Measurements from ENCODE around the gene KRTAP6-1. TPM values are rescaled to one million over a fixed set of nuclear protein-coding genes. Genes with fewer than 3 reads are reported as not detected.

Gene KRTAP6-1
- total RNA-seq, 2 donors from 2014 or later, result not detected

DNA sequence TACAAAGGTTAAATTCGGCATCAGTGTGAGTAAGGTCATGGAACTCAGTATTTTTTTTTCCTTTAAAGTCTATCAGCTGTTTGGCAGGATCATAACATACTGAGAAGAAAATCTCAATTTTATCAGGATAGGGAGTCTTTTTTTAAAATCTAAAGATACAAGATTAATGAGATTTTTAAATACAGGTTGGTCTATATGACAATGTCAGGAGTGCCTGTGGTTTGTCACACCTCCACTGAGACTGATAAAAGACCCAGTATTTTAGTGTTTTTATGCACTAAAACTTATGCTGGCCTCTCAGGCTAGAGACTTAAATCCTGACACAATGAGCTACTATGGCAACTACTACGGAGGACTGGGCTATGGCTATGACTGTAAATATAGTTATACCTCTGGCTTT is 28.8 kb upstream of the KRTAP6-1 start, which contains the start of gene KRTAP20-3:
KRTAP20-3 (plus strand) TSS at position 301 of the 400 bp plus-strand sequence.
- Mint-ChIP-seq H3K4me1 (no peaks in the 10 kb centered on the region), H3K4me3 (no peak within 1 kb of the TSS), H3K27me3 (ENCODE audit: insufficient read depth) (peaks cover 1% of the 10 kb centered on the region), H3K36me3 (ENCODE audit: low read depth) (no peaks in the 10 kb centered on the region), H3K9me3 (peaks cover 48% of the 10 kb centered on the region), H3K27ac (no peak within 1 kb of the TSS)
- no peak within 1 kb of the TSS for H3K9ac ChIP-seq (ENCODE audit: extremely low read depth, low read length, poor library complexity, severe bottlenecking)
- no peaks in the 10 kb centered on the region for H3K4me1 ChIP-seq (ENCODE audit: control insufficient read depth, insufficient read depth, low read length)
- no peaks in the 10 kb centered on the region for H3K9me3 ChIP-seq (ENCODE audit: control insufficient read depth, low read length)
- WGBS, 2 experiments (ENCODE audit: insufficient coverage in 1 of 2, insufficient read length in 1 of 2), result 98% methylated on average over 2 of the region's 2 CpGs; no CpG with 5 or more reads in 1 of the 2 experiments
- H3K27me3 ChIP-seq (ENCODE audit: control insufficient read depth, insufficient read depth, low read length, poor library complexity, severe bottlenecking), result no peaks in the 10 kb centered on the region
- no peak for DNase-seq
- no peak within 1 kb of the TSS for H3K4me3 ChIP-seq (ENCODE audit: low read length)
- no peaks in the 10 kb centered on the region for H3K36me3 ChIP-seq (ENCODE audit: control insufficient read depth, insufficient read depth, low read length)
- TF ChIP-seq, protein P1, sequence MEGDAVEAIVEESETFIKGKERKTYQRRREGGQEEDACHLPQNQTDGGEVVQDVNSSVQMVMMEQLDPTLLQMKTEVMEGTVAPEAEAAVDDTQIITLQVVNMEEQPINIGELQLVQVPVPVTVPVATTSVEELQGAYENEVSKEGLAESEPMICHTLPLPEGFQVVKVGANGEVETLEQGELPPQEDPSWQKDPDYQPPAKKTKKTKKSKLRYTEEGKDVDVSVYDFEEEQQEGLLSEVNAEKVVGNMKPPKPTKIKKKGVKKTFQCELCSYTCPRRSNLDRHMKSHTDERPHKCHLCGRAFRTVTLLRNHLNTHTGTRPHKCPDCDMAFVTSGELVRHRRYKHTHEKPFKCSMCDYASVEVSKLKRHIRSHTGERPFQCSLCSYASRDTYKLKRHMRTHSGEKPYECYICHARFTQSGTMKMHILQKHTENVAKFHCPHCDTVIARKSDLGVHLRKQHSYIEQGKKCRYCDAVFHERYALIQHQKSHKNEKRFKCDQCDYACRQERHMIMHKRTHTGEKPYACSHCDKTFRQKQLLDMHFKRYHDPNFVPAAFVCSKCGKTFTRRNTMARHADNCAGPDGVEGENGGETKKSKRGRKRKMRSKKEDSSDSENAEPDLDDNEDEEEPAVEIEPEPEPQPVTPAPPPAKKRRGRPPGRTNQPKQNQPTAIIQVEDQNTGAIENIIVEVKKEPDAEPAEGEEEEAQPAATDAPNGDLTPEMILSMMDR (conservative IDR thresholded peaks at IDR 0.05), result no peak
- H3K27ac ChIP-seq (ENCODE audit: low read depth, low read length), result no peak within 1 kb of the TSS

- no peak for DNase-seq
- H3K27ac Mint-ChIP-seq, result no peak overlapping the region
- no peaks in the 10 kb centered on the region for H3K4me1 ChIP-seq (ENCODE audit: control insufficient read depth, insufficient read depth, low read length)
- H3K36me3 Mint-ChIP-seq (ENCODE audit: low read depth), result no peaks in the 10 kb centered on the region
- TF ChIP-seq, protein P1 (conservative IDR thresholded peaks at IDR 0.05), result no peak
- no peak overlapping the region for H3K4me3 Mint-ChIP-seq
- no peak overlapping the region for H3K27ac ChIP-seq (ENCODE audit: low read depth, low read length)
- peaks cover 36% of the 10 kb centered on the region for H3K9me3 Mint-ChIP-seq
- 58 to 92% methylated on average over 2 of the region's 3 CpGs for WGBS, 2 experiments (ENCODE audit: insufficient coverage in 1 of 2, insufficient read length in 1 of 2)
- no peaks in the 10 kb centered on the region for H3K27me3 ChIP-seq (ENCODE audit: control insufficient read depth, insufficient read depth, low read length, poor library complexity, severe bottlenecking)
- no peak overlapping the region for H3K9ac ChIP-seq (ENCODE audit: extremely low read depth, low read length, poor library complexity, severe bottlenecking)
- no peaks in the 10 kb centered on the region for H3K9me3 ChIP-seq (ENCODE audit: control insufficient read depth, low read length)
- H3K4me1 Mint-ChIP-seq, result no peaks in the 10 kb centered on the region
- H3K4me3 ChIP-seq (ENCODE audit: low read length), result no peak overlapping the region
- peaks cover 1% of the 10 kb centered on the region for H3K27me3 Mint-ChIP-seq (ENCODE audit: insufficient read depth)
- no peaks in the 10 kb centered on the region for H3K36me3 ChIP-seq (ENCODE audit: control insufficient read depth, insufficient read depth, low read length)
Observed at GRCh38 chr21:30638686-30639085, 25.0 kb upstream of the KRTAP6-1 start.

DNA sequence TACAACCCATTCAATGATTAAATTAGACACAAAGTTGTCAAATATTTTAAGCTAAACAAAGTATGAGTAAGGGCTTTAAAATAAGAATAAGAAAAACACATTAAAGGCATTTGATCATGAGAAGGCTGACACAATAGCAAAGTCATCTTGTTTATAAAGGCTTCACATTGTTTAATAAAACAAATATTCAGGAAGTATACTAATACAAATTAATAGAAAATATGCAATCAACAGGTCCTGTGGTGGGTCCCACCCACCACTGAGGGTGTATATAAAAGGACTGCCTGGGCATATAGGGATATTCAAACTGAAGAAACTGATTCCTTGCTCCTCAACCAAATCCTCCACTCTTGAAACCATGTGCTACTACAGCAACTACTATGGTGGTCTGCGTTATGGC is 21.2 kb upstream of the KRTAP6-1 start, which contains the start of gene KRTAP20-2:
KRTAP20-2 (plus strand) TSS at position 301 of the 400 bp plus-strand sequence; CDS start at position 359, 58 bp downstream.
- Mint-ChIP-seq H3K27ac (no peak within 1 kb of the TSS), H3K4me1 (no peaks in the 10 kb centered on the region), H3K4me3 (no peak within 1 kb of the TSS), H3K36me3 (ENCODE audit: low read depth) (no peaks in the 10 kb centered on the region), H3K27me3 (ENCODE audit: insufficient read depth) (no peaks in the 10 kb centered on the region), H3K9me3 (peaks cover 30% of the 10 kb centered on the region)
- H3K27me3 ChIP-seq (ENCODE audit: control insufficient read depth, insufficient read depth, low read length, poor library complexity, severe bottlenecking), result no peaks in the 10 kb centered on the region
- TF ChIP-seq, protein P1 (conservative IDR thresholded peaks at IDR 0.05), result no peak
- no peak within 1 kb of the TSS for H3K27ac ChIP-seq (ENCODE audit: low read depth, low read length)
- H3K9me3 ChIP-seq (ENCODE audit: control insufficient read depth, low read length), result no peaks in the 10 kb centered on the region
- H3K36me3 ChIP-seq (ENCODE audit: control insufficient read depth, insufficient read depth, low read length), result no peaks in the 10 kb centered on the region
- H3K9ac ChIP-seq (ENCODE audit: extremely low read depth, low read length, poor library complexity, severe bottlenecking), result no peak within 1 kb of the TSS
- 88 to 100% methylated on average over 1 of the region's 1 CpG for WGBS, 2 experiments (ENCODE audit: insufficient coverage in 1 of 2, insufficient read length in 1 of 2)
- no peaks in the 10 kb centered on the region for H3K4me1 ChIP-seq (ENCODE audit: control insufficient read depth, insufficient read depth, low read length)
- DNase-seq, result no peak
- H3K4me3 ChIP-seq (ENCODE audit: low read length), result no peak within 1 kb of the TSS
